CD4-positive, alpha-beta T cell treated with Interleukin-17A for 4 hours (primary cell): ENCODE results near the gene GJA9.
"Not testable (repeated sequence)": the region's sequence is repeated elsewhere in the genome, so short reads cannot be mapped to it uniquely, and the experiment has no call there.

Experiments
- DNase-seq: peaks from one replicate; pipeline ENCODE4 v3.0.0-alpha.2; 2020; ENCODE audit warnings: mixed read lengths

Gene GJA9

GRCh38 chr1:38881487-38881886, at the start of gene GJA9:
TSS of gene GJA9 (minus strand) at chr1:38881587. CDS start at chr1:38876098, 5,489 bp downstream.
- no peak for DNase-seq

GRCh38 chr1:38929476-38929875, 48.1 kb upstream of the GJA9 start:
- no peak for DNase-seq

GRCh38 chr1:38929054-38929453, 47.7 kb upstream of the GJA9 start:
- DNase-seq, result no peak

- DNase-seq, result no peak
Observed at GRCh38 chr1:38926091-38926490, 44.7 kb upstream of the GJA9 start.

GRCh38 chr1:38925391-38925790, 44.0 kb upstream of the GJA9 start:
- no peak for DNase-seq

- DNase-seq, result no peak
Observed at GRCh38 chr1:38923607-38924006, 42.2 kb upstream of the GJA9 start.

GRCh38 chr1:38919130-38919529, 37.7 kb upstream of the GJA9 start:
- no peak for DNase-seq

GRCh38 chr1:38918568-38918967, 37.2 kb upstream of the GJA9 start:
- no peak for DNase-seq

- DNase-seq, result no peak
Observed at GRCh38 chr1:38917772-38918171, 36.4 kb upstream of the GJA9 start.

- DNase-seq, result no peak
Observed at GRCh38 chr1:38917337-38917736, 36.0 kb upstream of the GJA9 start.

- DNase-seq, result no peak
Observed at GRCh38 chr1:38915352-38915948, 34.1 kb upstream of the GJA9 start.

GRCh38 chr1:38914908-38915307, 33.5 kb upstream of the GJA9 start:
- not testable (repeated sequence) for DNase-seq

GRCh38 chr1:38908821-38909220, 27.4 kb upstream of the GJA9 start:
- DNase-seq, result no peak

- DNase-seq, result no peak
Observed at GRCh38 chr1:38905985-38906384, 24.6 kb upstream of the GJA9 start.

- DNase-seq, result no peak
Observed at GRCh38 chr1:38899560-38899959, 18.2 kb upstream of the GJA9 start.

- DNase-seq, result no peak
Observed at GRCh38 chr1:38898653-38899230, 17.4 kb upstream of the GJA9 start.

GRCh38 chr1:38896169-38896568, 14.8 kb upstream of the GJA9 start:
- DNase-seq, result no peak

GRCh38 chr1:38892976-38893375, 11.6 kb upstream of the GJA9 start:
- DNase-seq, result no peak

GRCh38 chr1:38891753-38892152, 10.4 kb upstream of the GJA9 start:
- DNase-seq, result no peak

GRCh38 chr1:38889589-38889988, 8.2 kb upstream of the GJA9 start:
- no peak for DNase-seq

GRCh38 chr1:38888423-38889333, 7.3 kb upstream of the GJA9 start:
- no peak for DNase-seq

GRCh38 chr1:38885092-38885491, 3.7 kb upstream of the GJA9 start:
- DNase-seq, result no peak

- no peak for DNase-seq
Observed at GRCh38 chr1:38875811-38876210, 5.6 kb downstream of the GJA9 start.
